ENCODE results near the gene ERVH48-1.
A peak's percentile ranks its signal among the peaks of the same experiment; 100 is the strongest.
"Not testable (repeated sequence)": the region's sequence is repeated elsewhere in the genome, so short reads cannot be mapped to it uniquely, and the experiment has no call there.

ERVH48-1 gene

GRCh38 chr21:42925114-42925926, at the start of gene ERVH48-1:
Gene ERVH48-1 (minus strand): TSS chr21:42925630. CDS start chr21:42919006, 6,624 bp downstream.
- DNase-seq, result no peak

- DNase-seq, result peak; percentile 99
Observed at GRCh38 chr21:42973991-42974831, 48.8 kb upstream of the ERVH48-1 start, which contains the start of gene PKNOX1. Gene PKNOX1 (plus strand): TSS chr21:42974562. CDS start chr21:43004382, 29,820 bp downstream.

- no peak for DNase-seq
Observed at GRCh38 chr21:42973309-42973990, 48.0 kb upstream of the ERVH48-1 start.

- DNase-seq, result no peak
Observed at GRCh38 chr21:42971897-42972275, 46.5 kb upstream of the ERVH48-1 start.

GRCh38 chr21:42970946-42971653, 45.7 kb upstream of the ERVH48-1 start:
- no peak for DNase-seq

- DNase-seq, result no peak
Observed at GRCh38 chr21:42969193-42969600, 43.8 kb upstream of the ERVH48-1 start.

- not testable (repeated sequence) for DNase-seq
Observed at GRCh38 chr21:42967616-42968015, 42.2 kb upstream of the ERVH48-1 start.

- no peak for DNase-seq
Observed at GRCh38 chr21:42965211-42965560, 39.8 kb upstream of the ERVH48-1 start.

GRCh38 chr21:42964546-42965210, 39.2 kb upstream of the ERVH48-1 start:
- DNase-seq, result no peak

GRCh38 chr21:42964086-42964485, 38.7 kb upstream of the ERVH48-1 start:
- DNase-seq, result no peak

GRCh38 chr21:42962380-42963007, 37.1 kb upstream of the ERVH48-1 start:
- DNase-seq, result no peak

GRCh38 chr21:42959728-42960127, 34.3 kb upstream of the ERVH48-1 start:
- no peak for DNase-seq

- DNase-seq, result not testable (repeated sequence)
Observed at GRCh38 chr21:42958122-42958521, 32.7 kb upstream of the ERVH48-1 start.

- DNase-seq, result no peak
Observed at GRCh38 chr21:42956824-42957630, 31.6 kb upstream of the ERVH48-1 start.

GRCh38 chr21:42951193-42951592, 25.8 kb upstream of the ERVH48-1 start:
- DNase-seq, result not testable (repeated sequence)

GRCh38 chr21:42949094-42949755, 23.8 kb upstream of the ERVH48-1 start:
- peak; percentile 7 for DNase-seq

- DNase-seq, result no peak
Observed at GRCh38 chr21:42942244-42942643, 16.8 kb upstream of the ERVH48-1 start.

- no peak for DNase-seq
Observed at GRCh38 chr21:42941696-42942085, 16.3 kb upstream of the ERVH48-1 start.

GRCh38 chr21:42939582-42940413, 14.4 kb upstream of the ERVH48-1 start:
- no peak for DNase-seq

Data from CD4-positive, alpha-beta T cell treated with Interleukin-12 subunit alpha and Interleukin-12 subunit beta, for 1 hour (primary cell).